Measurements from ENCODE around the gene PCSK6. TPM values are rescaled to one million over a fixed set of nuclear protein-coding genes. Genes with fewer than 3 reads are reported as not detected.

PCSK6 gene
- total and polyA plus RNA-seq, 8 donors, result 2.8 to 91.5 (median 17.8) TPM

DNA sequence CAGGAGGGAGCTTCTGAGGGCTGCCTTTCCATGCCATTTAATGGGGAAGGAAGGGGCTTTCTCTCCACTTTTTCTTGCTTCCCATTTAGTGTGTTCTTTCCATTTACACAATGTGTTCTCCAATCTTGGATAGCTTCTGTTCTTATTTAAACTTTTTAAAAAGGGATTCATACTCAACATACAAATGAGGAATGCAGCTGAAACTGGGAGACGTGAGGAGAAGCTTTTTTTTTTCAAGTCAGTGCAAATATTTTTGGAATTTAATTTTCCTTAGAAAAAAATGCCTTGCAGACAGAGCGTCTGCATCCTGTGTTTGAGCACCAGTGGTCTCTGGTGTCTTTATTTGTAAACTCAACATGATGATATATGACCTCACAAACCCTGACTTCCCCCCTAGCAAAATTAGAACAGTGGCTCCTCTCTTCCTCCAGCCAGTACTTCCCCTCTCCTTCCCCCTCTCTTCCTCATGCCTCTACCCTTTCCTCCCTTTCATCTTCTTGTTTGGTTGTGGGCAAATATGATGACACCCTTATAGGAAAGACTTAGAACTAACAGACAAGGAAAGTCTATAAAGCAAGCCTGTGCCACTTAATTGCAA is 48.1 kb upstream of the PCSK6 start:
- Histone ChIP-seq H3K4me3 (no peak overlapping the region), H3K27me3 (peaks cover 0 to 5% (median 0%) of the 10 kb centered on the region in 3 donors), H3K36me3 (no peaks in the 10 kb centered on the region), H3K27ac (no peak overlapping the region), H3K9me3 (peaks cover 0 to 6% (median 0%) of the 10 kb centered on the region in 4 donors), H3K4me1 (peaks cover 0 to 6% (median 0%) of the 10 kb centered on the region in 4 donors)
- WGBS, 5 donors, result 12 to 32% (median 28%) methylated on average over 2 of the region's 2 CpGs
- TF ChIP-seq, protein P1, sequence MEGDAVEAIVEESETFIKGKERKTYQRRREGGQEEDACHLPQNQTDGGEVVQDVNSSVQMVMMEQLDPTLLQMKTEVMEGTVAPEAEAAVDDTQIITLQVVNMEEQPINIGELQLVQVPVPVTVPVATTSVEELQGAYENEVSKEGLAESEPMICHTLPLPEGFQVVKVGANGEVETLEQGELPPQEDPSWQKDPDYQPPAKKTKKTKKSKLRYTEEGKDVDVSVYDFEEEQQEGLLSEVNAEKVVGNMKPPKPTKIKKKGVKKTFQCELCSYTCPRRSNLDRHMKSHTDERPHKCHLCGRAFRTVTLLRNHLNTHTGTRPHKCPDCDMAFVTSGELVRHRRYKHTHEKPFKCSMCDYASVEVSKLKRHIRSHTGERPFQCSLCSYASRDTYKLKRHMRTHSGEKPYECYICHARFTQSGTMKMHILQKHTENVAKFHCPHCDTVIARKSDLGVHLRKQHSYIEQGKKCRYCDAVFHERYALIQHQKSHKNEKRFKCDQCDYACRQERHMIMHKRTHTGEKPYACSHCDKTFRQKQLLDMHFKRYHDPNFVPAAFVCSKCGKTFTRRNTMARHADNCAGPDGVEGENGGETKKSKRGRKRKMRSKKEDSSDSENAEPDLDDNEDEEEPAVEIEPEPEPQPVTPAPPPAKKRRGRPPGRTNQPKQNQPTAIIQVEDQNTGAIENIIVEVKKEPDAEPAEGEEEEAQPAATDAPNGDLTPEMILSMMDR (IDR thresholded peaks at IDR 0.05), result no peak
- TF ChIP-seq POLR2AphosphoS5 (IDR thresholded peaks at IDR 0.05), result no peak
- TF ChIP-seq POLR2A (IDR thresholded peaks at IDR 0.05), result no peak
- no peak for TF ChIP-seq EP300 (IDR thresholded peaks at IDR 0.05)
- peak in 1 of 2 donors; percentile 16 for DNase-seq
- intact Hi-C loops (cut with DNase I; ENCODE audit: low total_unique reads), result no loop called here

DNA sequence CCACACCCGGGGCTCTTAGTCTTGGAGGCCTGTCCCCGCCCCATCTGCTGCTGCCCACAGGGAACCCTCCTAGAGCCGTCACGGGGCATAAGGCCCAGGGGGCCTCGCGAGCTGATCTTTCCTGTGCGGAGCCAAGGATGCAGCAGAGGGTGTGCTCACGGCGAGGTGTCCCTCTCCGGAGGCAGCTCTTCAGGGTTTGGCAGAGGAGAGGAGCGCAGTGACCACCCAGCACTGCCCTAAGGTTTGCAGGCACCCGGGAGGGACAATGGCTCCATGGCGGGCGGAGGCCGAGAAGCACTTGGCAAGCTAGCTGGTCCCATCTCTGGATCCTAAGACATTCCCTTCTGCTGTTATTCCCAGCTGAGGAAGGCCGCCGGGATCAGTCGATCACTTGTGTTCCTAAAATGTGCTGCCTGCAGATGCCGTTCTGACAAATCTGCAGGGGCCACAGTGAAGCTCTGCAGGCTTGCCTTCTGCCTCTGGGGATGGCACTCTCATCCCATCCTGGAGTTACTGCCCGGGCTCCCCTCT is 47.4 kb upstream of the PCSK6 start:
- H3K36me3 ChIP-seq, result no peaks in the 10 kb centered on the region
- intact Hi-C loops (cut with DNase I; ENCODE audit: low total_unique reads), result no loop called here

DNA sequence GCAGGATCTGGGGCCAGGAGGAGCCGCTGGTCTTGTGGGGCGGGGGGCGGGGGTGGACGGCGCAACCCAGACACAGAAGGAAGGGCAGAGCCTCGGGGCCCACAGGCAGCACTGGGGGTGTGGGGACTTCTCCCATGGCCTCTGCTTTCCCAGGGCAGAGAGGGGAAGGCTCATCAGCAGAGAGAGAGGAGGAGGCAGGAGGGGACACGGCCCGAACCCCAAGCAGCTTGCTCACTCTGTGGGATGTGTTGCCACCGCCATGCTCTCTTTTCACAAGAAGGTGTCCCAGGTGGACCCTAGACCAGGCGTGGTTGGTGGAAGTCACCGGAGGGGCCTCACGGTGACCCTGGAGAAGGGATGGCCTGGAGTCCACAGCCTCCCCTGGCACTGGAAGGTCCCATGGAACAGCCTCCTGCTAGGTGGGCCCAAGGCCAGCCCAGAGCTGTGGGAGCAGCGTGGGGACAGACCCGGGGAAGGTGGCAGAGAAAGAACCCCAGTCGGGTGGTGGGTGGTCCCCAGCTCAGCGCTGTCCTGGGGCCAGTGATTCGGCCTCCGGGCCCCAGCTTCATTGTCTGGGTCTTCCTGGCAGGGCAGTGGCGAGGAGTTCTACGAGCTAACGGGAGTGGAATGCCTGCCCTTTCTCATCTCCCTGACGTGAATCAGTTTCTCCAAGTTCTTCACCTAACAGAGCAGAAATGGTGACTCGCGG is 46.8 kb upstream of the PCSK6 start:
- 85 to 90% (median 87%) methylated on average over 15 to 24 of the region's 24 CpGs for WGBS, 5 donors
- peaks cover 0 to 6% (median 0%) of the 10 kb centered on the region in 4 donors for H3K9me3 ChIP-seq
- H3K27me3 ChIP-seq, result peaks cover 0 to 5% (median 0%) of the 10 kb centered on the region in 3 donors
- H3K27ac ChIP-seq, result no peak overlapping the region
- intact Hi-C loops (cut with DNase I; ENCODE audit: low total_unique reads), result no loop called here
- peaks cover 0 to 6% (median 0%) of the 10 kb centered on the region in 4 donors for H3K4me1 ChIP-seq
- no peaks in the 10 kb centered on the region for H3K36me3 ChIP-seq
- DNase-seq, result no peak
- TF ChIP-seq, protein P1 (IDR thresholded peaks at IDR 0.05), result no peak
- no peak for TF ChIP-seq POLR2AphosphoS5 (IDR thresholded peaks at IDR 0.05)
- no peak for TF ChIP-seq EP300 (IDR thresholded peaks at IDR 0.05)
- TF ChIP-seq POLR2A (IDR thresholded peaks at IDR 0.05), result no peak
- H3K4me3 ChIP-seq, result no peak overlapping the region

More for the DNA sequence above, 47.4 kb upstream of the PCSK6 start:
- H3K27ac ChIP-seq, result no peak overlapping the region
- H3K4me1 ChIP-seq, result peaks cover 0 to 6% (median 0%) of the 10 kb centered on the region in 4 donors
- 82 to 88% (median 83%) methylated on average over 8 to 20 of the region's 20 CpGs for WGBS, 5 donors
- no peak for DNase-seq
- H3K9me3 ChIP-seq, result peaks cover 0 to 6% (median 0%) of the 10 kb centered on the region in 4 donors
- H3K4me3 ChIP-seq, result no peak overlapping the region
- TF ChIP-seq, protein P1 (IDR thresholded peaks at IDR 0.05), result no peak
- TF ChIP-seq EP300 (IDR thresholded peaks at IDR 0.05) (no peak), POLR2AphosphoS5 (IDR thresholded peaks at IDR 0.05) (no peak), POLR2A (IDR thresholded peaks at IDR 0.05) (no peak)
- H3K27me3 ChIP-seq, result peaks cover 0 to 5% (median 0%) of the 10 kb centered on the region in 3 donors

DNA sequence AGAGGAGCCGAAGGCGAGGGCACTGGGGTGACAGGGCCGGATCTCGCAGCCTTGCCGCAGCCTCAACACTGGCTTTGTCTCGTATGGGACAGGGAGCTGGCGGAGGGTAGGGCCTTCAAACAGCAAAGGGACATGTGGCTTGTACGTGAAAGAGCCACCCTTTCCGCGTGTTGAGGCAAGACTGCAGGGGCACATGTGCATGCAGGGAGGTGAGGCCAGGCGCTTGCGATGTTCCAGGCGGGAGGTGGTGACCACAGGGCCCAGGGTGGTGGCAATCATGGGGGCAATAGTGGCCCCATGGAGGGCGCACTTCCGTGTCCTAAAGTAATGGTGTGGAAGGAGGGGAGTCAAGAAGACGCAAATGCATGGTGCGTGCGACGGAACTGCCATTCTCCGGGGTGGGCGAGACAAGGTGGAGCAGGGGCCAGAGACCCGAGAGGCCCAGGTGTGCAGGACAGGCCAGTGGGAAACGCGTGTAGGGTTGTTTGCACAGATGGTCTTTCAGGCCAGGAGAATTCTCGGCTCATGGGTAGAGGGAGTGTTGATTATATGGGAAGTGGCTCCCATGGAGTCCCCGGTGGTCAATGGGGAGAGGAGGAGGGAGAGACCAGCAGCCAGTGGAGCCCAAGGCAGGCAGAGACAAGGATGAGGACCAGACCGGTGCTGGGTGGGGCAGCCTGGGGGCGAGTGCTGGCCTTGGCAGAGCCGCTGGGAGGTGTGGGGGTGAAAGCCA is 45.8 kb upstream of the PCSK6 start:
- Histone ChIP-seq H3K4me1 (peaks cover 0 to 6% (median 0%) of the 10 kb centered on the region in 4 donors), H3K9me3 (peaks cover 0 to 6% (median 0%) of the 10 kb centered on the region in 4 donors), H3K36me3 (no peaks in the 10 kb centered on the region), H3K4me3 (no peak overlapping the region), H3K27ac (no peak overlapping the region), H3K27me3 (peaks cover 0 to 5% (median 0%) of the 10 kb centered on the region in 3 donors)
- DNase-seq, result no peak
- TF ChIP-seq, protein P1 (IDR thresholded peaks at IDR 0.05), result no peak
- 89 to 94% (median 92%) methylated on average over 29 of the region's 29 CpGs for WGBS, 5 donors
- intact Hi-C loops (cut with DNase I; ENCODE audit: low total_unique reads), result no loop called here

All from stomach (tissue), 9 donors.